Measurements from ENCODE around the gene DGKG. TPM values are rescaled to one million over a fixed set of nuclear protein-coding genes. Genes with fewer than 3 reads are reported as not detected.

The DGKG gene
- total and polyA plus RNA-seq, 9 of the 15 experiments (the other 6 are each of a cell fraction or from before 2014, with no cell fraction given): 0.01 to 0.36 (median 0.15) TPM

DNA sequence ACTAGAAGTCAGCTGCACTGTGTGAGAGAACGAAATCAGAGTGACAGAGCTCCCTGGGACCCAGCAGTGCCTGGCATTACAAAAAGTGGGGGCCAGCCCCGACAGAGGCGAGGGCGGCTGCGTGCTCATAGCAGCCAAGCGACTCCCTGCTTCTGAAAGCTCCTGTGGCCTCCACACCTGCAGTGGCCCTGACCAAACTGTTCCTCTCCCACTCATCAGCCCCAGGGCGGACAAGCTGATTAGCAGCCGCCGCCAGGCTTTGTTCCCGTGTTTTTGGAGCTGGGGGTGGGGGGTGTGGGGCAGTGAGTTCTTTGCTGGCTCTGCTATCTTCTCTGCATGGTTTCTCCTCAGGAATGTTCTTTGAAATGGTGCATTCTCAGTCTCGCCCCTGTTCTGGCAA is 58.1 kb downstream of the DGKG start:
- Histone ChIP-seq H2AFZ (ENCODE audit: low read depth, low read length) (no peak overlapping the region), H3K4me1 (replicated peaks in 1 of 2; ENCODE audit: control insufficient read depth in 2 of 2, insufficient read depth in 2 of 2, low read length in 2 of 2) (no peaks in the 10 kb centered on the region), H3K9me1 (ENCODE audit: control insufficient read depth, insufficient read depth, low read length) (no peaks in the 10 kb centered on the region), H3K27ac (ENCODE audit: extremely low read depth, low read depth, low read length) (no peak overlapping the region), H3K4me3 (no peak overlapping the region), H3K9ac (ENCODE audit: insufficient read depth in 1 of 2, low read depth in 2 of 2, low read length in 2 of 2) (no peak overlapping the region), H3K4me2 (ENCODE audit: insufficient read depth, low read length) (no peak overlapping the region), H3K9me3 (replicated peaks; ENCODE audit: control insufficient read depth, insufficient read depth, low read depth, low read length) (no peaks in the 10 kb centered on the region), H3K36me3 (ENCODE audit: control insufficient read depth, insufficient read depth, low read length) (no peaks in the 10 kb centered on the region), H3K79me2 (ENCODE audit: control insufficient read depth, insufficient read depth, low read length) (no peaks in the 10 kb centered on the region), H4K20me1 (replicated peaks; ENCODE audit: control insufficient read depth, insufficient read depth, low read length) (peaks cover 5% of the 10 kb centered on the region; the same call in 1 of the 2 replicates), H3K27me3 (ENCODE audit: control insufficient read depth in 2 of 2, insufficient read depth in 2 of 2, low read length in 2 of 2) (peaks cover 0 to 16% of the 10 kb centered on the region in 2 experiments; a peak in 3 of 5 replicates)
- WGBS (ENCODE audit: insufficient coverage, low coverage, missing lambda C conversion rate): 0% methylated on average over 11 of the region's 11 CpGs
- ATAC-seq: no peak
- intact Hi-C loops (cut with micrococcal nuclease): no loop called here
- in situ Hi-C loops (cut with MboI): no loop called here
- ChIA-PET CTCF (ENCODE audit: low intra/inter-chr PET ratio) (no interaction called here), POLR2A (no interaction called here)
- FAIRE-seq: no peak
- BruUV-seq (replicated peaks): no TSS peak
- no peak for DNase-seq (ENCODE audit: extremely low read depth in 1 of 4, low spot score in 3 of 4)
- TF ChIP-seq RBM34 (IDR thresholded peaks at IDR 0.05; ENCODE audit: borderline replicate concordance, insufficient read depth, low read length) (no peak), RUNX1 (IDR thresholded peaks at IDR 0.05; ENCODE audit: low read depth) (no peak), TAF9B (IDR thresholded peaks at IDR 0.05; ENCODE audit: partially characterized antibody) (no peak), SAP30 (IDR thresholded peaks at IDR 0.05; ENCODE audit: borderline replicate concordance, insufficient read depth, low read depth, low read length, poor library complexity, severe bottlenecking) (no peak), MLLT1 (IDR thresholded peaks at IDR 0.05) (no peak), TCF15 (CRISPR knock-in tag; IDR thresholded peaks at IDR 0.05) (no peak), PHB2 (IDR thresholded peaks at IDR 0.05; ENCODE audit: low read depth) (no peak), TAF7 (tag; IDR thresholded peaks at IDR 0.05) (no peak), RAD51 (IDR thresholded peaks at IDR 0.05; ENCODE audit: borderline replicate concordance, low read depth) (no peak), POLR2B (IDR thresholded peaks at IDR 0.05; ENCODE audit: low read depth, partially characterized antibody) (no peak), DIDO1 (tag; IDR thresholded peaks at IDR 0.05; ENCODE audit: low read depth) (no peak), RERE (CRISPR knock-in tag; IDR thresholded peaks at IDR 0.05; ENCODE audit: borderline replicate concordance) (no peak), FOXP4 (CRISPR knock-in tag; IDR thresholded peaks at IDR 0.05; ENCODE audit: borderline replicate concordance) (no peak), ILF3 (IDR thresholded peaks at IDR 0.05; ENCODE audit: borderline replicate concordance) (no peak)
